ENCODE measurements around the gene GATAD2B. TPM values are rescaled to one million over a fixed set of nuclear protein-coding genes. Genes with fewer than 3 reads are reported as not detected.

GATAD2B gene
- total and polyA plus RNA-seq, 2 of the 4 experiments (the other 2 are of a cell fraction): 3.8 to 6.2 TPM

DNA sequence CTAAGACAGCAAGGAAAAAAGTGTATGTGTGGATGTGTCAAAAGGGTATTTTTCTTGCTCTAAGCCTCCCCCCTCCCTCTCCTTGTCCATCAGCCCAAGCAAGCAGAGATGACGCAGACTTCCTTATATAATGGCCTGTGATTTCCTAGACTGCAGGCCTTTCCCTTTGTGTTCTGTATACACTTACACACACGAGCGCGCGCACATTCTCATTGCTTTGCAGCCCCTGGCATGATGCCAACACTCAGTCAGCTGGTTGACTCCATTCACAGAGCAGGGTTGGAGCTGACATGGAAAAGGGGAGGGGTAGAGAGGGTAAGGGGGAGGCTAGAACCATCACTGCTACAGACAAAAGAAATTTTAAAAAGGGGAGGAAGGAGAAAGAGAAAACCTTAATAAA is 41.8 kb downstream of the GATAD2B start:
- POLR2A ChIA-PET (ENCODE audit: unreplicated experiment): interaction anchor here (0.6 kb wide), 1 partner anchor 153 kb away, joined by 6 read pairs; the partner anchor contains the start of gene INTS3
- H3K9ac ChIP-seq (ENCODE audit: low read depth, low read length): peak overlapping the region; percentile 80; the same call in 1 of the 2 replicates
- TF ChIP-seq BHLHE40 (IDR thresholded peaks at IDR 0.05; ENCODE audit: low read depth, low read length) (peak; percentile 49; the same call in 1 of the 2 replicates), MAZ (IDR thresholded peaks at IDR 0.05; ENCODE audit: borderline replicate concordance, low read depth, low read length) (peak; percentile 84), NFE2L2 (IDR thresholded peaks at IDR 0.05; ENCODE audit: low read depth, low read length) (no peak), MXI1 (IDR thresholded peaks at IDR 0.05; ENCODE audit: borderline replicate concordance, low read depth, low read length) (peak; percentile 53; the same call in 1 of the 2 replicates), POLR2A (IDR thresholded peaks at IDR 0.05; ENCODE audit: low read depth, low read length) (no peak), RAD21 (IDR thresholded peaks at IDR 0.05; ENCODE audit: low read length) (no peak), SMC3 (IDR thresholded peaks at IDR 0.05; ENCODE audit: low read depth, low read length) (no peak), RCOR1 (IDR thresholded peaks at IDR 0.05; ENCODE audit: insufficient replicate concordance, low read length) (no peak), CEBPB (IDR thresholded peaks at IDR 0.05; ENCODE audit: low read depth, low read length) (0 out of 2 replicates have a peak, but pooled peaks have one; percentile 21), FOS (IDR thresholded peaks at IDR 0.05; ENCODE audit: low read depth, low read length) (no peak), CHD1 (IDR thresholded peaks at IDR 0.05; ENCODE audit: low read depth, low read length) (no peak), RFX5 (IDR thresholded peaks at IDR 0.05; ENCODE audit: low read depth, low read length) (no peak)
- TF ChIP-seq, protein P1, sequence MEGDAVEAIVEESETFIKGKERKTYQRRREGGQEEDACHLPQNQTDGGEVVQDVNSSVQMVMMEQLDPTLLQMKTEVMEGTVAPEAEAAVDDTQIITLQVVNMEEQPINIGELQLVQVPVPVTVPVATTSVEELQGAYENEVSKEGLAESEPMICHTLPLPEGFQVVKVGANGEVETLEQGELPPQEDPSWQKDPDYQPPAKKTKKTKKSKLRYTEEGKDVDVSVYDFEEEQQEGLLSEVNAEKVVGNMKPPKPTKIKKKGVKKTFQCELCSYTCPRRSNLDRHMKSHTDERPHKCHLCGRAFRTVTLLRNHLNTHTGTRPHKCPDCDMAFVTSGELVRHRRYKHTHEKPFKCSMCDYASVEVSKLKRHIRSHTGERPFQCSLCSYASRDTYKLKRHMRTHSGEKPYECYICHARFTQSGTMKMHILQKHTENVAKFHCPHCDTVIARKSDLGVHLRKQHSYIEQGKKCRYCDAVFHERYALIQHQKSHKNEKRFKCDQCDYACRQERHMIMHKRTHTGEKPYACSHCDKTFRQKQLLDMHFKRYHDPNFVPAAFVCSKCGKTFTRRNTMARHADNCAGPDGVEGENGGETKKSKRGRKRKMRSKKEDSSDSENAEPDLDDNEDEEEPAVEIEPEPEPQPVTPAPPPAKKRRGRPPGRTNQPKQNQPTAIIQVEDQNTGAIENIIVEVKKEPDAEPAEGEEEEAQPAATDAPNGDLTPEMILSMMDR (conservative IDR thresholded peaks at IDR 0.05; ENCODE audit: low read depth, low read length): no peak
- TF ChIP-seq, protein P2, sequence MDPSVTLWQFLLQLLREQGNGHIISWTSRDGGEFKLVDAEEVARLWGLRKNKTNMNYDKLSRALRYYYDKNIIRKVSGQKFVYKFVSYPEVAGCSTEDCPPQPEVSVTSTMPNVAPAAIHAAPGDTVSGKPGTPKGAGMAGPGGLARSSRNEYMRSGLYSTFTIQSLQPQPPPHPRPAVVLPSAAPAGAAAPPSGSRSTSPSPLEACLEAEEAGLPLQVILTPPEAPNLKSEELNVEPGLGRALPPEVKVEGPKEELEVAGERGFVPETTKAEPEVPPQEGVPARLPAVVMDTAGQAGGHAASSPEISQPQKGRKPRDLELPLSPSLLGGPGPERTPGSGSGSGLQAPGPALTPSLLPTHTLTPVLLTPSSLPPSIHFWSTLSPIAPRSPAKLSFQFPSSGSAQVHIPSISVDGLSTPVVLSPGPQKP (IDR thresholded peaks at IDR 0.05; ENCODE audit: borderline replicate concordance, low read depth, low read length): no peak

More for the DNA sequence above, 41.8 kb downstream of the GATAD2B start:
- peaks cover 6% of the 10 kb centered on the region for H3K4me1 ChIP-seq (ENCODE audit: control insufficient read depth, insufficient read depth, low read length)
- no peak overlapping the region; the same call in 1 of the 2 replicates for H4K5ac ChIP-seq (ENCODE audit: low read depth, low read length)
- in situ Hi-C loops (cut with MboI; ENCODE audit: low sequenced_read_pairs): no loop called here
- peak overlapping the region; percentile 7; the same call in 1 of the 2 replicates for H4K91ac ChIP-seq (ENCODE audit: insufficient read depth, low read depth, low read length)
- H3K27ac ChIP-seq (ENCODE audit: insufficient read depth, low read length): no peak overlapping the region; the same call in 1 of the 2 replicates
- peak overlapping the region; percentile 72 for H2BK5ac ChIP-seq (ENCODE audit: low read depth, low read length, poor library complexity, severe bottlenecking)
- H3K14ac ChIP-seq (replicated peaks; ENCODE audit: low read depth, low read length): no peak overlapping the region; the same call in 1 of the 2 replicates
- H3K27me3 ChIP-seq (ENCODE audit: control insufficient read depth, insufficient read depth, low read length): no peaks in the 10 kb centered on the region
- H3K79me1 ChIP-seq (ENCODE audit: low read depth in 1 of 2, low read length in 2 of 2): peaks cover 12 to 60% of the 10 kb centered on the region in 2 experiments
- peaks cover 14% of the 10 kb centered on the region; the same call in 1 of the 2 replicates for H4K20me1 ChIP-seq (ENCODE audit: insufficient read depth, low read length)
- intact Hi-C loops (cut with micrococcal nuclease): loop anchor here (5.0 kb wide), 1 partner anchor 41 kb away; the partner anchor contains the start of gene GATAD2B
- no peak overlapping the region for H2BK15ac ChIP-seq (ENCODE audit: low read depth, low read length)
- no peak overlapping the region for H2BK20ac ChIP-seq (ENCODE audit: low read depth, low read length)
- H2AFZ ChIP-seq (replicated peaks; ENCODE audit: low read length, poor library complexity): peak overlapping the region; percentile 74
- 0% methylated on average over 1 of the region's 5 CpGs; no CpG with 5 or more reads in 1 of the 2 experiments for WGBS, 2 experiments (ENCODE audit: extremely low coverage in 2 of 2, insufficient read length in 1 of 2)
- DNase-seq: peak; percentile 98
- H3K23ac ChIP-seq (ENCODE audit: low read depth, low read length): peak overlapping the region; percentile 30; the same call in 1 of the 2 replicates
- peak overlapping the region; percentile 60; the same call in 1 of the 2 replicates for H3K56ac ChIP-seq (ENCODE audit: extremely low read depth, insufficient read depth, low read length)
- H3K4me2 ChIP-seq (ENCODE audit: low read depth, low read length): peak overlapping the region; percentile 96
- H2AK9ac ChIP-seq (replicated peaks; ENCODE audit: low read depth, low read length, poor library complexity): peak overlapping the region; percentile 22
- no peak overlapping the region for H3K18ac ChIP-seq (ENCODE audit: low read depth, low read length)
- no peak overlapping the region for H2BK120ac ChIP-seq (ENCODE audit: low read depth, low read length)
- H3K4me3 ChIP-seq (ENCODE audit: insufficient read depth, low read depth, low read length): peak overlapping the region; percentile 46; the same call in 1 of the 2 replicates
- H2AK5ac ChIP-seq (ENCODE audit: low read depth, low read length): 0 out of 2 replicates have a peak overlapping the region, but pooled peaks have one; percentile 21
- no TSS peak for BruUV-seq (replicated peaks)
- H3K9me1 ChIP-seq (ENCODE audit: insufficient read depth, low read length): no peaks in the 10 kb centered on the region; the same call in 1 of the 2 replicates
- peak overlapping the region; percentile 50 to 67; a peak in 2 of 4 replicates for H4K8ac ChIP-seq (ENCODE audit: low read depth in 2 of 2, low read length in 2 of 2)
- H3K36me3 ChIP-seq (ENCODE audit: control insufficient read depth, insufficient read depth, low read length): no peaks in the 10 kb centered on the region; the same call in 1 of the 2 replicates
- H3K9me3 ChIP-seq (ENCODE audit: control insufficient read depth, insufficient read depth, low read length): no peaks in the 10 kb centered on the region
- peak overlapping the region; percentile 28; the same call in 1 of the 2 replicates for H3K4ac ChIP-seq (ENCODE audit: low read depth, low read length)
- peak; percentile 97 for ATAC-seq (ENCODE audit: low read depth)
- dilution Hi-C loops (cut with HindIII; ENCODE audit: low sequenced_read_pairs, unreplicated experiment): no loop called here
- CTCF ChIA-PET: interaction anchor here (0.6 kb wide), 1 partner anchor 66 kb away, joined by 4 read pairs; no protein-coding TSS in a partner anchor
